A549 treated with dexamethasone at 1 μM for 4 hours (cell line): ENCODE data around the gene CCDC88A. TPM values are rescaled to one million over a fixed set of nuclear protein-coding genes. Genes with fewer than 3 reads are reported as not detected.

Experiments
- total RNA-seq: library from RNA; stranded (reverse); fragments of 200-300 nt; extraction: Qiagen RNA extraction; gene quantifications from 5 replicates; pipeline ENCODE4 v1.2.3, GENCODE V29; 2022

Gene CCDC88A
- total RNA-seq: 18.4 to 28.2 TPM (median 23.7 TPM) in 5 replicates

GRCh38 chr2:55419679-55420438 is at the start of gene CCDC88A:
CCDC88A (minus strand) TSS chr2:55419856; CDS start chr2:55419079, 777 bp downstream.

GRCh38 chr2:55268907-55269644 is 150.6 kb downstream of the CCDC88A start, which contains the start of gene MTIF2:
MTIF2 (minus strand) TSS chr2:55269231; CDS start chr2:55263858, 5,373 bp downstream.

Other genes starting within 250 kb of the CCDC88A start
- 1.0 to 2.4 TPM (median 2.2 TPM) in 5 replicates for gene CLHC1, start 187.6 kb downstream of the CCDC88A start, total RNA-seq
- 2,153 to 3,524 TPM (median 2,228 TPM) in 5 replicates for gene RPS27A, start 187.2 kb downstream of the CCDC88A start, total RNA-seq
- 43.3 to 47.7 TPM (median 45.1 TPM) in 5 replicates for gene MTIF2, start 150.6 kb downstream of the CCDC88A start, total RNA-seq
- 44.6 to 52.3 TPM (median 45.5 TPM) in 5 replicates for gene CFAP36, start 99.9 kb upstream of the CCDC88A start, total RNA-seq
- 24.3 to 38.0 TPM (median 33.4 TPM) in 5 replicates for gene PPP4R3B, start 197.8 kb upstream of the CCDC88A start, total RNA-seq